ENCODE measurements around the gene NISCH. TPM values are rescaled to one million over a fixed set of nuclear protein-coding genes. Genes with fewer than 3 reads are reported as not detected.

NISCH gene
- polyA plus RNA-seq, 1 donor = 85.9 TPM

- no CpG with 5 or more reads among the region's 7 CpGs for WGBS (ENCODE audit: insufficient coverage, low lambda C conversion rate)
- no peaks in the 10 kb centered on the region for H3K4me1 ChIP-seq (ENCODE audit: control insufficient read depth, insufficient read depth, low read length)
- no peaks in the 10 kb centered on the region for H3K27me3 ChIP-seq (ENCODE audit: control insufficient read depth, insufficient read depth, low read length)
- DNase-seq = no peak
- H3K27ac ChIP-seq (ENCODE audit: low read length) = no peak overlapping the region
- H3K4me3 ChIP-seq (ENCODE audit: low read length) = no peak overlapping the region
- no peaks in the 10 kb centered on the region for H3K9me3 ChIP-seq (ENCODE audit: control insufficient read depth, low read depth, low read length)
- peaks cover 51% of the 10 kb centered on the region for H3K36me3 ChIP-seq (ENCODE audit: control insufficient read depth, insufficient read depth, low read length)
Observed at GRCh38 chr3:52493232-52494017, 38.0 kb downstream of the NISCH start.

DNA sequence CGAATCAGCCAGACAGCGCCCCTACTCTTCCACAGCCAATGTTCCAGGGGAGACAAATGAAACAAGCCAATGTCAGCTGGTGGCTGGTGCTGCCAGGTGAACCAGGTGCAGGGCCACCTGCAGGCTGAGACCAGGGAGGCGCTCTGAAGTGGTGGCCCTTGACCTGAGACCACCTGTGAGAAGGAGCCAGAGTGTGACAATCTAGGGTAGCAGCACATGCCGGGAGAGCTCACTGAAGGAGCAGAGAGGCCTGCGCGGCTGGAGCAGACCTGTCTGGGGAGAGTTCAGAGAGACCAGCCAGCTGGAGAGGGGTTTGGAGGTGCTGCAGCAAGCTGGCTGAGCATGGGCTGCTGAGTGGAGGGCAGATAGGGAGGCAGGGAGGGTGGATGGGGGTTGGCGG, 39.0 kb downstream of the NISCH start:
- Histone ChIP-seq H3K36me3 (ENCODE audit: control insufficient read depth, insufficient read depth, low read length) (peaks cover 41% of the 10 kb centered on the region), H3K27me3 (ENCODE audit: control insufficient read depth, insufficient read depth, low read length) (no peaks in the 10 kb centered on the region), H3K27ac (ENCODE audit: low read length) (no peak overlapping the region), H3K9me3 (ENCODE audit: control insufficient read depth, low read depth, low read length) (no peaks in the 10 kb centered on the region), H3K4me3 (ENCODE audit: low read length) (no peak overlapping the region), H3K4me1 (ENCODE audit: control insufficient read depth, insufficient read depth, low read length) (no peaks in the 10 kb centered on the region)
- DNase-seq = no peak
- WGBS (ENCODE audit: insufficient coverage, low lambda C conversion rate) = no CpG with 5 or more reads among the region's 7 CpGs

DNA sequence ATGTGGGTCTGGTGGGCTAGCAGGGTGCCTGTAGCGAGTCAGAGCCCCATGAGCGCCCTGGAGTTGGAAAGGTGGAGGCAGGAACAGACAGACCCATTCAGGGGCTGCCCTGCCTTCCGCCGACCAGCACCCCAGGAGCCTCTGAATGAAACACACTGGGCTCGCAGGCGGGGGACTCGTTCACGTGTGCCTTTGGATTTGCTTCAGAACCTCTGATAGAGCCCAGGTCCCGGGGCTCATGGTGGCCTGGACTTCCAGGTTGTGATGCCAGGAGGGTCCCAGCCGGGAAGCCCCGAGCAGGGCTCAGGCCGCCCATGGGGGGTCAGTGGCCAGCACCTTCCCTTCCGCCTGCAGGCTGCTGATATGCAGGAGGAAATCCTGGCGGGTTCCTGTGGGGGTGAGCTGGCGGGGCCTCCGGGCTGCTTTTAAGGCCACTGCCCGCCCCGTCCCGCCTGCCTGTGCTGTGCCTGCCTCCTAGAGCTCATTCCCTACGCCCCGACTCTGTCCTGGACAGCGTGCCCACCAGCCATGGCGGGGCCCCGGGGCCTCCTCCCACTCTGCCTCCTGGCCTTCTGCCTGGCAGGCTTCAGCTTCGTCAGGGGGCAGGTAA, 39.6 kb downstream of the NISCH start, which contains the start of gene STAB1:
TSS of gene STAB1 (plus strand) at position 453 of the 610 bp plus-strand sequence. CDS start at position 529, 76 bp downstream.
- WGBS (ENCODE audit: insufficient coverage, low lambda C conversion rate) = no CpG with 5 or more reads among the region's 25 CpGs
- Histone ChIP-seq H3K27me3 (ENCODE audit: control insufficient read depth, insufficient read depth, low read length) (no peaks in the 10 kb centered on the region), H3K9me3 (ENCODE audit: control insufficient read depth, low read depth, low read length) (no peaks in the 10 kb centered on the region), H3K27ac (ENCODE audit: low read length) (no peak within 1 kb of the TSS), H3K4me1 (ENCODE audit: control insufficient read depth, insufficient read depth, low read length) (no peaks in the 10 kb centered on the region), H3K4me3 (ENCODE audit: low read length) (peak within 1 kb of the TSS; percentile 16), H3K36me3 (ENCODE audit: control insufficient read depth, insufficient read depth, low read length) (peaks cover 36% of the 10 kb centered on the region)
- DNase-seq = no peak

DNA sequence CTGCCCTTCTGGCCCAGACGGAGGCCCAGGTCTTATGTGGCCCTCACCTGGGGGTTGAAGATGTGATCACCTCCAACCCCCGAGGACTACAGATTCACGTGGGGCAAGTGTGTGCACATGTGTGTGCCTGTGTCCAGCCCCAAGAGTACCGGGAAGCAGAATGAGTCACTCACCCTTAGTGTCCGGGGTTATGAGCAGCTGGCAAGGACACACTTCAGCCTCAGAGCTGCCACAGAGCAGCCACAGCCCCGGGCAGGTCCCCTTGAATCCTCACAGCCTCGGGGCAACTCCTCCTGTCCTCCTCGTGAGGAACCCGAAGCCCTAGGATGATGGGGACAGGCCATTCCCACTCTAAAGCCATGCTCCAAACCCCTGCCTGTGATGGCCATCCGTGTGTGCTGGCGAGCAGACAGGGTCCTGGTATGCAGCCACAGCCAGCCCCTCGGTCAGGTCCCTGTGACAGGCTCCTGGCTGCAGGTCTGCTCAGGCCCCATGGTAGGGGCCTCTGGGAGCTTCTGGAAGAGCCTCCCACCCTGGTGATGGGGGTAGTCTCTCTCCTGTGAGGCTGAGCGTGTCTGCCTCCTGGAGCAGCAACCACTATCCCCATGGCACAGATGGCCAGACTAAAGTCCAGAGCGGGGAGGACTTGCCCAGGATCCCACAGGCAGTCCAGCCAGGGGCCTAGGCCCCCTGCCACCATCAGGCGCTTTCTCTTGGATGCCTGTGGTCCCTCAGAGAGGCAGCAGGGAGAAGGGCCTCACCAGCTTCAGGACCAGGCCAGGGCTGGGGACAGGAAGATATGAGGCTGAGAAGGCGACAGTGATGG, 40.6 kb downstream of the NISCH start:
- Histone ChIP-seq H3K9me3 (ENCODE audit: control insufficient read depth, low read depth, low read length) (no peaks in the 10 kb centered on the region), H3K36me3 (ENCODE audit: control insufficient read depth, insufficient read depth, low read length) (peaks cover 26% of the 10 kb centered on the region), H3K27me3 (ENCODE audit: control insufficient read depth, insufficient read depth, low read length) (no peaks in the 10 kb centered on the region), H3K4me3 (ENCODE audit: low read length) (peak overlapping the region; percentile 16), H3K27ac (ENCODE audit: low read length) (no peak overlapping the region), H3K4me1 (ENCODE audit: control insufficient read depth, insufficient read depth, low read length) (no peaks in the 10 kb centered on the region)
- WGBS (ENCODE audit: insufficient coverage, low lambda C conversion rate) = no CpG with 5 or more reads among the region's 16 CpGs
- DNase-seq = no peak

GRCh38 chr3:52498137-52499054, 43.0 kb downstream of the NISCH start:
- Histone ChIP-seq H3K27ac (ENCODE audit: low read length) (no peak overlapping the region), H3K27me3 (ENCODE audit: control insufficient read depth, insufficient read depth, low read length) (no peaks in the 10 kb centered on the region), H3K4me3 (ENCODE audit: low read length) (no peak overlapping the region), H3K9me3 (ENCODE audit: control insufficient read depth, low read depth, low read length) (no peaks in the 10 kb centered on the region), H3K4me1 (ENCODE audit: control insufficient read depth, insufficient read depth, low read length) (no peaks in the 10 kb centered on the region), H3K36me3 (ENCODE audit: control insufficient read depth, insufficient read depth, low read length) (peaks cover 2% of the 10 kb centered on the region)
- WGBS (ENCODE audit: insufficient coverage, low lambda C conversion rate) = no CpG with 5 or more reads among the region's 24 CpGs
- DNase-seq = no peak

- Histone ChIP-seq H3K4me3 (ENCODE audit: low read length) (no peak overlapping the region), H3K36me3 (ENCODE audit: control insufficient read depth, insufficient read depth, low read length) (no peaks in the 10 kb centered on the region), H3K4me1 (ENCODE audit: control insufficient read depth, insufficient read depth, low read length) (no peaks in the 10 kb centered on the region), H3K27ac (ENCODE audit: low read length) (no peak overlapping the region), H3K27me3 (ENCODE audit: control insufficient read depth, insufficient read depth, low read length) (no peaks in the 10 kb centered on the region), H3K9me3 (ENCODE audit: control insufficient read depth, low read depth, low read length) (no peaks in the 10 kb centered on the region)
- no CpG with 5 or more reads among the region's 11 CpGs for WGBS (ENCODE audit: insufficient coverage, low lambda C conversion rate)
- no peak for DNase-seq
Observed at GRCh38 chr3:52501046-52501445, 45.6 kb downstream of the NISCH start.

DNA sequence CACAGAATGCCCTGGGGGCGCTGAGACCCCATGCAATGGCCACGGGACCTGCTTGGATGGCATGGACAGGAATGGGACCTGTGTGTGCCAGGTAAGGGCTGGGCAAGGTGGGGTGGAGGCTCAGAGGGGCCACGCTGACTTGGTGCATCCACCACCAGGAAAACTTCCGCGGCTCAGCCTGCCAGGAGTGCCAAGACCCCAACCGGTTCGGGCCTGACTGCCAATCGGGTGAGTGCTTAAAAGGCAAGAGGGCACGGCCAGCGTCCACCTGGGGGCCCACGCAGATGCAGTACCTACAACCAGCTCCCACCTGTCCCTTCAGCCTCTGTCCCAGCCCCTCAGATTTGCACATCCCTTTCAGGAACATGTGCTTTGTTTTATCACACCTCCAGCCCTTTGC, 46.6 kb downstream of the NISCH start:
- no peaks in the 10 kb centered on the region for H3K36me3 ChIP-seq (ENCODE audit: control insufficient read depth, insufficient read depth, low read length)
- no CpG with 5 or more reads among the region's 11 CpGs for WGBS (ENCODE audit: insufficient coverage, low lambda C conversion rate)
- no peaks in the 10 kb centered on the region for H3K4me1 ChIP-seq (ENCODE audit: control insufficient read depth, insufficient read depth, low read length)
- no peaks in the 10 kb centered on the region for H3K27me3 ChIP-seq (ENCODE audit: control insufficient read depth, insufficient read depth, low read length)
- DNase-seq = no peak
- H3K9me3 ChIP-seq (ENCODE audit: control insufficient read depth, low read depth, low read length) = no peaks in the 10 kb centered on the region
- H3K27ac ChIP-seq (ENCODE audit: low read length) = no peak overlapping the region
- no peak overlapping the region for H3K4me3 ChIP-seq (ENCODE audit: low read length)

DNA sequence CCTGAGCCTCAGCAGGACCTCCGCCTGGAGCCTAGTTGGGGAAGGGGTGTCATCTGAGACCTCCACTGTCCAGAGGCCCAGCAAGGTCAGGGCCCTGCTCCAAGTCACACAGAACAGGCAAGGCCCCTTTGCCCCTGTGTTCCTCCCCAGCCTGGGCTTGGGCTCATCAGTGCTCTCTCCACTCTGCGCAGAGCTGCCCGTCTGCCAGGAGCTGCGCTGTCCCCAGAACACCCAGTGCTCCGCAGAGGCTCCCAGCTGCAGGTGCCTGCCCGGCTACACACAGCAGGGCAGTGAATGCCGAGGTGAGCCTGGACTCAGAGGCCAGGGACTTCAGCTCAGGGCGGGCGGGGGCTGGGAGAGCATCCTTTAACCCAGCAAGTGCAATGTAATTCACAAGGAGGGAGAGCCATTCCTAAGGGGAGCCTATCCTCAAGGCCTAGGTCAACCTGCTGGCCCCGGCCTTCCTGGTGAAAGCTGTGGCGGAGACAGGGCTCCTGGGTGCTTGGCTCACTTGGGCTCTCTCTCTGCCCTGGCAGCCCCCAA, 47.5 kb downstream of the NISCH start:
- no peaks in the 10 kb centered on the region for H3K36me3 ChIP-seq (ENCODE audit: control insufficient read depth, insufficient read depth, low read length)
- WGBS (ENCODE audit: insufficient coverage, low lambda C conversion rate) = no CpG with 5 or more reads among the region's 11 CpGs
- H3K27me3 ChIP-seq (ENCODE audit: control insufficient read depth, insufficient read depth, low read length) = no peaks in the 10 kb centered on the region
- no peak overlapping the region for H3K4me3 ChIP-seq (ENCODE audit: low read length)
- no peak for DNase-seq
- H3K4me1 ChIP-seq (ENCODE audit: control insufficient read depth, insufficient read depth, low read length) = no peaks in the 10 kb centered on the region
- no peak overlapping the region for H3K27ac ChIP-seq (ENCODE audit: low read length)
- H3K9me3 ChIP-seq (ENCODE audit: control insufficient read depth, low read depth, low read length) = no peaks in the 10 kb centered on the region

- no CpG with 5 or more reads among the region's 23 CpGs for WGBS (ENCODE audit: insufficient coverage, low lambda C conversion rate)
- Histone ChIP-seq H3K27me3 (ENCODE audit: control insufficient read depth, insufficient read depth, low read length) (no peaks in the 10 kb centered on the region), H3K27ac (ENCODE audit: low read length) (no peak overlapping the region)
Observed at GRCh38 chr3:52503788-52504424, 48.5 kb downstream of the NISCH start.

More at GRCh38 chr3:52503788-52504424, 48.5 kb downstream of the NISCH start:
- no peak for DNase-seq
- Histone ChIP-seq H3K4me1 (ENCODE audit: control insufficient read depth, insufficient read depth, low read length) (no peaks in the 10 kb centered on the region), H3K9me3 (ENCODE audit: control insufficient read depth, low read depth, low read length) (no peaks in the 10 kb centered on the region), H3K36me3 (ENCODE audit: control insufficient read depth, insufficient read depth, low read length) (no peaks in the 10 kb centered on the region), H3K4me3 (ENCODE audit: low read length) (no peak overlapping the region)
